IMR-90 (cell line): ENCODE data around the gene CASP2.

Source experiments
- BHLHE40 ChIP-seq: fragments of 150-350 bp; IDR thresholded peaks from 2 replicates; pipeline ENCODE4 v1.6.1; 2016; ENCODE audit warnings: mild to moderate bottlenecking, low read depth, low read length
- CEBPB ChIP-seq: IDR thresholded peaks from 2 replicates; pipeline ENCODE4 v1.6.1; 2012; ENCODE audit warnings: low read depth, low read length, improper control_type of control experiment
- CHD1 ChIP-seq: IDR thresholded peaks from 2 replicates; pipeline ENCODE4 v1.6.1; 2012; ENCODE audit warnings: low read depth, low read length, improper control_type of control experiment
- CTCF ChIP-seq: conservative IDR thresholded peaks from 2 replicates; pipeline ENCODE4 v1.5.1; 2012; ENCODE audit warnings: mild to moderate bottlenecking, low read depth, low read length, improper control_type of control experiment
- MAFK ChIP-seq: IDR thresholded peaks from 2 replicates; pipeline ENCODE4 v1.6.1; 2012; ENCODE audit warnings: low read depth, low read length, improper control_type of control experiment
- MAZ ChIP-seq: IDR thresholded peaks from 2 replicates; pipeline ENCODE4 v1.6.1; 2012; ENCODE audit warnings: low read depth, mild to moderate bottlenecking, low read length, improper control_type of control experiment, moderate library complexity, borderline replicate concordance
- MXI1 ChIP-seq: IDR thresholded peaks from 2 replicates; pipeline ENCODE4 v1.6.1; 2012; ENCODE audit warnings: low read depth, mild to moderate bottlenecking, low read length, moderate library complexity, borderline replicate concordance
- POLR2A ChIP-seq: IDR thresholded peaks from 2 replicates; pipeline ENCODE4 v1.6.1; 2012; ENCODE audit warnings: mild to moderate bottlenecking, low read depth, low read length
- RAD21 ChIP-seq: IDR thresholded peaks from 2 replicates; pipeline ENCODE4 v1.6.1; 2012; ENCODE audit warnings: low read length, improper control_type of control experiment
- RCOR1 ChIP-seq: IDR thresholded peaks from 2 replicates; pipeline ENCODE4 v1.6.1; 2012; ENCODE audit warnings: mild to moderate bottlenecking, low read length, improper control_type of control experiment; ENCODE audit not compliant: insufficient replicate concordance
- RFX5 ChIP-seq: IDR thresholded peaks from 2 replicates; pipeline ENCODE4 v1.8.0; 2012; ENCODE audit warnings: low read depth, mild to moderate bottlenecking, low read length, moderate library complexity
- USF2 ChIP-seq: fragments of 150-350 bp; IDR thresholded peaks from 2 replicates; pipeline ENCODE4 v1.6.1; 2017; ENCODE audit warnings: mild to moderate bottlenecking, antibody characterized with exemption, low read length, low read depth

GRCh38 chr7:143347950-143348349 is 59.8 kb downstream of the CASP2 start:
- TF ChIP-seq CTCF (no peak), MAFK (no peak), POLR2A (no peak), MXI1 (no peak), USF2 (no peak), CEBPB (no peak), RAD21 (no peak), RFX5 (no peak), BHLHE40 (no peak), MAZ (no peak), RCOR1 (no peak), CHD1 (no peak)
